ENCODE data around the gene MATK.

The MATK gene

GRCh38 chr19:3792114-3792513 lies 5.9 kb upstream of the MATK start:
- H3K27ac ChIP-seq (ENCODE audit: low read depth, low read length): no peak overlapping the region
- H3K4me1 ChIP-seq (ENCODE audit: control insufficient read depth in 5 of 5, insufficient read depth in 5 of 5, low read length in 5 of 5): no peaks in the 10 kb centered on the region
- H3K9me3 ChIP-seq (ENCODE audit: control insufficient read depth in 5 of 5, low read length in 5 of 5): peaks cover 4 to 21% (median 16%) of the 10 kb centered on the region in 5 donors
- H3K27me3 ChIP-seq (ENCODE audit: control insufficient read depth in 5 of 5, insufficient read depth in 4 of 5, low read length in 5 of 5): peaks cover 0 to 7% (median 4%) of the 10 kb centered on the region in 5 donors
- H3K4me3 ChIP-seq (ENCODE audit: low read depth in 1 of 5, low read length in 5 of 5): no peak overlapping the region
- H3K9ac ChIP-seq (ENCODE audit: low read length in 5 of 5): no peak overlapping the region
- no peaks in the 10 kb centered on the region for H3K36me3 ChIP-seq (ENCODE audit: control insufficient read depth in 5 of 5, insufficient read depth in 5 of 5, low read length in 5 of 5)

GRCh38 chr19:3790941-3791340 lies 4.8 kb upstream of the MATK start:
- Histone ChIP-seq H3K9me3 (ENCODE audit: control insufficient read depth in 5 of 5, low read length in 5 of 5) (peaks cover 0 to 12% (median 9%) of the 10 kb centered on the region in 5 donors), H3K4me1 (ENCODE audit: control insufficient read depth in 5 of 5, insufficient read depth in 5 of 5, low read length in 5 of 5) (peaks cover 0 to 2% (median 0%) of the 10 kb centered on the region in 5 donors), H3K4me3 (ENCODE audit: low read depth in 1 of 5, low read length in 5 of 5) (no peak overlapping the region), H3K27me3 (ENCODE audit: control insufficient read depth in 5 of 5, insufficient read depth in 4 of 5, low read length in 5 of 5) (peaks cover 0 to 10% (median 4%) of the 10 kb centered on the region in 5 donors), H3K27ac (ENCODE audit: low read depth, low read length) (no peak overlapping the region), H3K36me3 (ENCODE audit: control insufficient read depth in 5 of 5, insufficient read depth in 5 of 5, low read length in 5 of 5) (no peaks in the 10 kb centered on the region), H3K9ac (ENCODE audit: low read length in 5 of 5) (no peak overlapping the region)

GRCh38 chr19:3790209-3790734 lies 4.1 kb upstream of the MATK start:
- peaks cover 0 to 8% (median 0%) of the 10 kb centered on the region in 5 donors for H3K4me1 ChIP-seq (ENCODE audit: control insufficient read depth in 5 of 5, insufficient read depth in 5 of 5, low read length in 5 of 5)
- H3K4me3 ChIP-seq (ENCODE audit: low read depth in 1 of 5, low read length in 5 of 5): no peak overlapping the region
- no peak overlapping the region for H3K27ac ChIP-seq (ENCODE audit: low read depth, low read length)
- peaks cover 3 to 16% (median 9%) of the 10 kb centered on the region in 5 donors for H3K27me3 ChIP-seq (ENCODE audit: control insufficient read depth in 5 of 5, insufficient read depth in 4 of 5, low read length in 5 of 5)
- H3K9me3 ChIP-seq (ENCODE audit: control insufficient read depth in 5 of 5, low read length in 5 of 5): peaks cover 0 to 11% (median 9%) of the 10 kb centered on the region in 5 donors
- no peaks in the 10 kb centered on the region for H3K36me3 ChIP-seq (ENCODE audit: control insufficient read depth in 5 of 5, insufficient read depth in 5 of 5, low read length in 5 of 5)
- H3K9ac ChIP-seq (ENCODE audit: low read length in 5 of 5): no peak overlapping the region

GRCh38 chr19:3788996-3789778 lies 3.0 kb upstream of the MATK start:
- Histone ChIP-seq H3K36me3 (ENCODE audit: control insufficient read depth in 5 of 5, insufficient read depth in 5 of 5, low read length in 5 of 5) (no peaks in the 10 kb centered on the region), H3K9me3 (ENCODE audit: control insufficient read depth in 5 of 5, low read length in 5 of 5) (peaks cover 0 to 11% (median 9%) of the 10 kb centered on the region in 5 donors), H3K27me3 (ENCODE audit: control insufficient read depth in 5 of 5, insufficient read depth in 4 of 5, low read length in 5 of 5) (peaks cover 4 to 26% (median 16%) of the 10 kb centered on the region in 5 donors), H3K4me1 (ENCODE audit: control insufficient read depth in 5 of 5, insufficient read depth in 5 of 5, low read length in 5 of 5) (peaks cover 0 to 8% (median 0%) of the 10 kb centered on the region in 5 donors), H3K27ac (ENCODE audit: low read depth, low read length) (no peak overlapping the region), H3K4me3 (ENCODE audit: low read depth in 1 of 5, low read length in 5 of 5) (no peak overlapping the region), H3K9ac (ENCODE audit: low read length in 5 of 5) (no peak overlapping the region)

GRCh38 chr19:3785451-3785937 lies 687 bp downstream of the MATK start:
- H3K27me3 ChIP-seq (ENCODE audit: control insufficient read depth in 5 of 5, insufficient read depth in 4 of 5, low read length in 5 of 5): peaks cover 4 to 43% (median 25%) of the 10 kb centered on the region in 5 donors
- peak overlapping the region in 2 of 5 donors; percentile 34 to 53 for H3K4me3 ChIP-seq (ENCODE audit: low read depth in 1 of 5, low read length in 5 of 5)
- H3K27ac ChIP-seq (ENCODE audit: low read depth, low read length): no peak overlapping the region
- no peaks in the 10 kb centered on the region for H3K36me3 ChIP-seq (ENCODE audit: control insufficient read depth in 5 of 5, insufficient read depth in 5 of 5, low read length in 5 of 5)
- no peak overlapping the region for H3K9ac ChIP-seq (ENCODE audit: low read length in 5 of 5)
- peaks cover 0 to 8% (median 0%) of the 10 kb centered on the region in 5 donors for H3K4me1 ChIP-seq (ENCODE audit: control insufficient read depth in 5 of 5, insufficient read depth in 5 of 5, low read length in 5 of 5)
- H3K9me3 ChIP-seq (ENCODE audit: control insufficient read depth in 5 of 5, low read length in 5 of 5): peaks cover 14 to 28% (median 27%) of the 10 kb centered on the region in 5 donors

GRCh38 chr19:3784607-3785450 lies 1.4 kb downstream of the MATK start:
- Histone ChIP-seq H3K27me3 (ENCODE audit: control insufficient read depth in 5 of 5, insufficient read depth in 4 of 5, low read length in 5 of 5) (peaks cover 4 to 40% (median 25%) of the 10 kb centered on the region in 5 donors), H3K4me1 (ENCODE audit: control insufficient read depth in 5 of 5, insufficient read depth in 5 of 5, low read length in 5 of 5) (peaks cover 0 to 8% (median 0%) of the 10 kb centered on the region in 5 donors), H3K27ac (ENCODE audit: low read depth, low read length) (no peak overlapping the region), H3K36me3 (ENCODE audit: control insufficient read depth in 5 of 5, insufficient read depth in 5 of 5, low read length in 5 of 5) (no peaks in the 10 kb centered on the region), H3K9ac (ENCODE audit: low read length in 5 of 5) (no peak overlapping the region), H3K4me3 (ENCODE audit: low read depth in 1 of 5, low read length in 5 of 5) (peak overlapping the region in 1 of 5 donors; percentile 53), H3K9me3 (ENCODE audit: control insufficient read depth in 5 of 5, low read length in 5 of 5) (peaks cover 14 to 28% (median 24%) of the 10 kb centered on the region in 5 donors)

- Histone ChIP-seq H3K4me3 (ENCODE audit: low read depth in 1 of 5, low read length in 5 of 5) (no peak overlapping the region), H3K27ac (ENCODE audit: low read depth, low read length) (no peak overlapping the region), H3K4me1 (ENCODE audit: control insufficient read depth in 5 of 5, insufficient read depth in 5 of 5, low read length in 5 of 5) (peaks cover 0 to 8% (median 0%) of the 10 kb centered on the region in 5 donors), H3K9ac (ENCODE audit: low read length in 5 of 5) (no peak overlapping the region), H3K27me3 (ENCODE audit: control insufficient read depth in 5 of 5, insufficient read depth in 4 of 5, low read length in 5 of 5) (peaks cover 4 to 40% (median 25%) of the 10 kb centered on the region in 5 donors), H3K9me3 (ENCODE audit: control insufficient read depth in 5 of 5, low read length in 5 of 5) (peaks cover 14 to 28% (median 24%) of the 10 kb centered on the region in 5 donors), H3K36me3 (ENCODE audit: control insufficient read depth in 5 of 5, insufficient read depth in 5 of 5, low read length in 5 of 5) (no peaks in the 10 kb centered on the region)
These were observed 2.3 kb downstream of the MATK start for GRCh38 chr19:3783660-3784584.

GRCh38 chr19:3782903-3783302 lies 3.3 kb downstream of the MATK start:
- H3K27ac ChIP-seq (ENCODE audit: low read depth, low read length): no peak overlapping the region
- H3K4me1 ChIP-seq (ENCODE audit: control insufficient read depth in 5 of 5, insufficient read depth in 5 of 5, low read length in 5 of 5): peaks cover 0 to 8% (median 0%) of the 10 kb centered on the region in 5 donors
- H3K4me3 ChIP-seq (ENCODE audit: low read depth in 1 of 5, low read length in 5 of 5): peak overlapping the region in 1 of 5 donors; percentile 19
- no peaks in the 10 kb centered on the region for H3K36me3 ChIP-seq (ENCODE audit: control insufficient read depth in 5 of 5, insufficient read depth in 5 of 5, low read length in 5 of 5)
- no peak overlapping the region for H3K9ac ChIP-seq (ENCODE audit: low read length in 5 of 5)
- peaks cover 14 to 28% (median 24%) of the 10 kb centered on the region in 5 donors for H3K9me3 ChIP-seq (ENCODE audit: control insufficient read depth in 5 of 5, low read length in 5 of 5)
- peaks cover 4 to 40% (median 25%) of the 10 kb centered on the region in 5 donors for H3K27me3 ChIP-seq (ENCODE audit: control insufficient read depth in 5 of 5, insufficient read depth in 4 of 5, low read length in 5 of 5)

- Histone ChIP-seq H3K9me3 (ENCODE audit: control insufficient read depth in 5 of 5, low read length in 5 of 5) (peaks cover 14 to 28% (median 24%) of the 10 kb centered on the region in 5 donors), H3K9ac (ENCODE audit: low read length in 5 of 5) (no peak overlapping the region), H3K4me1 (ENCODE audit: control insufficient read depth in 5 of 5, insufficient read depth in 5 of 5, low read length in 5 of 5) (peaks cover 0 to 8% (median 0%) of the 10 kb centered on the region in 5 donors), H3K4me3 (ENCODE audit: low read depth in 1 of 5, low read length in 5 of 5) (peak overlapping the region in 3 of 5 donors; percentile 5 to 31 (median 19)), H3K27ac (ENCODE audit: low read depth, low read length) (no peak overlapping the region), H3K27me3 (ENCODE audit: control insufficient read depth in 5 of 5, insufficient read depth in 4 of 5, low read length in 5 of 5) (peaks cover 4 to 40% (median 25%) of the 10 kb centered on the region in 5 donors), H3K36me3 (ENCODE audit: control insufficient read depth in 5 of 5, insufficient read depth in 5 of 5, low read length in 5 of 5) (no peaks in the 10 kb centered on the region)
These were observed 3.9 kb downstream of the MATK start for GRCh38 chr19:3782330-3782729.
